Measurements from ENCODE around the gene NELL2.

DNA sequence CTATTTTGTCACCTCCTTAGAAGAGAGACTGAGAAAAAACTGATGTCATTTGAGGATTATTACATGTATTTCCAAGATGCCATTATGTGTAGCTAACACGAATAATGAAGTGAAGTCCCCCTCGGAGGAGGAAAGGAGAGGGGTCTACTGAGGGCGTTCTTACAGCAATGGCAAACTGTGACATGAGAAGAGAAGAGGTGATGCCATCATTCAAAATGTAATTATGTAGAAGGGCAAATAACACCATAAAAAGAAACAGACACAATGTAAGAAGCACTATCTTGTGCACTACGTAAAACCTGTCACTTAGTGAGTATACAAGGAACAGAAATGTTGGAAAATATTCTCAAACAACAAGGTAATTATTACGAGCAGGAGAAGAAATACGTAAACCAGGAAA, 126.5 kb downstream of the NELL2 start:
- TF ChIP-seq, protein P1, sequence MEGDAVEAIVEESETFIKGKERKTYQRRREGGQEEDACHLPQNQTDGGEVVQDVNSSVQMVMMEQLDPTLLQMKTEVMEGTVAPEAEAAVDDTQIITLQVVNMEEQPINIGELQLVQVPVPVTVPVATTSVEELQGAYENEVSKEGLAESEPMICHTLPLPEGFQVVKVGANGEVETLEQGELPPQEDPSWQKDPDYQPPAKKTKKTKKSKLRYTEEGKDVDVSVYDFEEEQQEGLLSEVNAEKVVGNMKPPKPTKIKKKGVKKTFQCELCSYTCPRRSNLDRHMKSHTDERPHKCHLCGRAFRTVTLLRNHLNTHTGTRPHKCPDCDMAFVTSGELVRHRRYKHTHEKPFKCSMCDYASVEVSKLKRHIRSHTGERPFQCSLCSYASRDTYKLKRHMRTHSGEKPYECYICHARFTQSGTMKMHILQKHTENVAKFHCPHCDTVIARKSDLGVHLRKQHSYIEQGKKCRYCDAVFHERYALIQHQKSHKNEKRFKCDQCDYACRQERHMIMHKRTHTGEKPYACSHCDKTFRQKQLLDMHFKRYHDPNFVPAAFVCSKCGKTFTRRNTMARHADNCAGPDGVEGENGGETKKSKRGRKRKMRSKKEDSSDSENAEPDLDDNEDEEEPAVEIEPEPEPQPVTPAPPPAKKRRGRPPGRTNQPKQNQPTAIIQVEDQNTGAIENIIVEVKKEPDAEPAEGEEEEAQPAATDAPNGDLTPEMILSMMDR (IDR thresholded peaks at IDR 0.05): no peak
- TF ChIP-seq POLR2A (IDR thresholded peaks at IDR 0.05): no peak
